Fibroblast of pulmonary artery (primary cell): ENCODE measurements around the gene CAMKV.
A peak's percentile ranks its signal among the peaks of the same experiment; 100 is the strongest.

Source experiments
- DNase-seq: peaks from one replicate; pipeline ENCODE4 v3.0.0-alpha.2; 2010; ENCODE audit warnings: low read depth
- H3K4me3 ChIP-seq: replicated peaks from 2 replicates; pipeline ENCODE4 v1.5.1; 2011; ENCODE audit warnings: low read depth, mild to moderate bottlenecking, control low read depth, low read length, moderate library complexity
- CTCF ChIP-seq: IDR thresholded peaks from 2 replicates; pipeline ENCODE4 v1.5.1; 2011; ENCODE audit warnings: mild to moderate bottlenecking, control low read depth, low read length, inconsistent platforms; ENCODE audit errors: missing control alignments

The CAMKV gene

GRCh38 chr3:49889296-49889695, 19.6 kb upstream of the CAMKV start:
- H3K4me3 ChIP-seq, result no peak overlapping the region
- no peak for TF ChIP-seq CTCF
- DNase-seq, result no peak

- H3K4me3 ChIP-seq, result no peak overlapping the region
- TF ChIP-seq CTCF, result no peak
- DNase-seq, result no peak
These were observed 17.2 kb upstream of the CAMKV start for GRCh38 chr3:49886922-49887265.

- H3K4me3 ChIP-seq, result no peak overlapping the region
- no peak for DNase-seq
- no peak for TF ChIP-seq CTCF
These were observed 14.3 kb upstream of the CAMKV start for GRCh38 chr3:49883998-49884397.

- no peak overlapping the region for H3K4me3 ChIP-seq
- TF ChIP-seq CTCF, result no peak
- peak; percentile 15 for DNase-seq
These were observed 12.5 kb upstream of the CAMKV start for GRCh38 chr3:49882166-49882565.

GRCh38 chr3:49880581-49881315, 11.0 kb upstream of the CAMKV start:
- DNase-seq, result no peak
- no peak overlapping the region for H3K4me3 ChIP-seq
- TF ChIP-seq CTCF, result no peak

GRCh38 chr3:49879721-49880120, 10.0 kb upstream of the CAMKV start:
- no peak for TF ChIP-seq CTCF
- DNase-seq, result no peak
- no peak overlapping the region for H3K4me3 ChIP-seq

- no peak for DNase-seq
- no peak for TF ChIP-seq CTCF
These were observed 9.0 kb upstream of the CAMKV start for GRCh38 chr3:49878686-49879085.

More at GRCh38 chr3:49878686-49879085, 9.0 kb upstream of the CAMKV start:
- H3K4me3 ChIP-seq, result no peak overlapping the region
